GM18508 (cell line): Measurements from ENCODE around the gene CUL2.
A peak's percentile ranks its signal among the peaks of the same experiment; 100 is the strongest.
"Not testable (repeated sequence)": the region's sequence is repeated elsewhere in the genome, so short reads cannot be mapped to it uniquely, and the experiment has no call there.

Source experiments
- ATAC-seq: cut with Tn5 transposase; IDR thresholded peaks from one replicate; pipeline ENCODE4 v1.9.1; 2021; ENCODE audit warnings: moderate number of reproducible peaks; ENCODE audit not compliant: insufficient read depth, unreplicated experiment

Gene CUL2

DNA sequence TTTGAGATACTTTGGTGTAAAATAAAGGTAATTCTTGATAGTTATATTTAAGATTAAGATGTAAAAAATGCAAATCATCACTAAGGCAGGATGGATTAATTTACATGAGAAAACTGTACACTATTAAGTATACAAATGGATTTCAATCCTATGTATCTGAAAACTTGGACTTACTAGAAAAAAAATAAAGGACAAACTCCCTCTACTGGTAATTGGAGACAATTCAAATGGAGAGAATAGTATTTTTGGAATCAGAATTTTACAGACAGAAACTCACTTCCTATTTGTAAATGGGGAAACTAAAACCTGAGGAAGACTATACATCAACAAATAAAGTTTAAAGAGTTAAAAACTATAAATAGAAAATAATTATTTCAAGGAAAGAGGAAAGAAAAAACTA, 62.6 kb downstream of the CUL2 start:
- ATAC-seq, result no peak

DNA sequence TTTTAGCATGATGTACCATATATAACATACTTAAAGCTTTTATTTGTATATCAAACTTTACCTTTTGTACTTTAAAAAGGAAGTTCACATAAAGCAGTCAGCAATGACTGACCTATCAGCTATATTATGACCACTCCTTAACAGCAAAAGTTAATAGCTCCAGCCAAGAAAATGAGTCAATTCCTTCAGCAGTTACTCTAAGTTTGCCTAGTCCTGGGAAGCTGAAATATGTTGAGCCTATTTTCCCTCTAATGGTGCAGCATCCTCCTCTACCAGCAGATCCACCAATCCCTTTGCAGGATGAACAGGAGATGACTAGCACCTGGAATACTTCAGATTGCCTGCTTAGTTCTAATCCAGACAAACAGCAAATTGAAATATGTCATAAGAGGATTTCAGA, 64.2 kb downstream of the CUL2 start:
- no peak for ATAC-seq

DNA sequence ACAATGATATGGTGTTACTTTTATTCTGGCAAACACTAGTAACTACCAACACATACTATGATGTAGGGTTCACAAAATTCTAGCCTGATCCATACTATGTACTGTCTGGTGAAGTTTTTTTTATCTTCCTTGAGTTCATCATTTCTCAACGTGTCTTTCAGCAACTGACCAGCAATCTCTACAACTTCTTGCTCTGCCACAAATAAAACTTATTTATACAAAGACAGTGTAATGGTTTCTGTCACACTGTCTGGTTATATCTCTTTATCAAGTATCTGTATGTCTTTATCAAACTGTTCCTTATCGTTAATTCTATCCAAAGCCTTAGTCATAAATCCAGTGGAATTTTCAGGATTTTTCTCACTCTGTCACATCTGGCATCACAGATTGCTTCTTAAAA, 69.7 kb downstream of the CUL2 start:
- no peak for ATAC-seq

DNA sequence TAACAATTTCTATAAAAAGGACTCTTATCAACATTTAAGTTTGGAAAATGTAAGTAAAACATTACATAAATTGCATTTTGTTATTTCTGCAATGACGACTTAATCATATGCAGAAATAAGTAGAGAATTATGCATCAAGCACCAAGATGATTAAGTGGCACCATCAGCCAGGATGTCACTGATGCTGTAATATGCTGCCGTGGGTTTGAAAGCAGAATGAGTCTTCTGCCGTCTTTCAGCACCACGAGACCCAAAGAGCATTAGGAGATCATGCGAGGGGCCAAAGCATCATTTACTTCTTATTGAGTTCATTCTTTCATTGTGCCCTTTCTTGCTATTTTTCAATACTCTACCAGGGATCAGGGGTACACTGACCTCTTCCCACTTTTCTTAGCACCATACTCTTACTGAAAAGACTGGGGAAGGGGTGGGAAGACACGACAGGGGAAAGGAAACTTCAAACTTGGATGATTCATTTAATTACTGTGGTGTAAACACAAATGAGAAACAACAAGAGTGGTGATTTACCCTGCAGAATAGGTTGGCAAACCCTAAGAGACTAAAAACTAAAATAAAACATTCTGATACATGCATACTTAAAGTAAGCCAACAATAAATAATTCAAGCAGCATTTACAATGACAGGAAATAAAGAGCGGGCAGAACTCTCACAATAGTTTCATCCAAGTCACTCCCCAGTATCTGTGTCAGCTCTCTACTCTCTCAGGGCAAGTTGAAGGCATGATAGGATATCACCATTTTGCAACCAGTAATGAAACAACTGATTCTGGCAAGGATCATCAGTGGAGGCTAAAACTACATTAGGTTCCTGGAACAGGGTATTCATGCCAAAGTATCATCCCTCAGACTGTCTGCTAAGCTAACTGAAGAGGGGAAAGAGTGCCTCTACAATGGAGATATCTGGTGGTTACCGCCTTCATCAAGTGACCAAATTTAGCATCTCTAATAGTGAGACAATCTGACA, 70.8 kb downstream of the CUL2 start:
- no peak for ATAC-seq

DNA sequence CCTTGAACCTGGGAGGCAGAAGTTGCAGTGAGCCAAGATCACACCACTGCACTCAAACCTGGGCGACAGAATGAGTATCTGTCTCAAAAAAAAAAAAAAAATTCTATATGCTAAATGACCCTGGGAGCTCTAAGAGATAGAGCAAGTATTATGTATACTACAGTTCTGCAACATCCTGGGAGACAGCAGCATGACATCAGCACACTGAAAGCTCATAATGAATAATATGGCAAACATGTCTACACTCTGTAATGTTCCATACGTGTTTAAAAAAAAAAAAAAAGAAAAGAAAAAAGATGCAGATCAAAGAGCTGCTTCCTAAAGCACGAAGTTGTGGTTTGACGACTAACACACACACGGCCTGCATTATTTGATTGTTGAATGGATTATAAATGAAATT, 72.5 kb downstream of the CUL2 start:
- ATAC-seq, result no peak

DNA sequence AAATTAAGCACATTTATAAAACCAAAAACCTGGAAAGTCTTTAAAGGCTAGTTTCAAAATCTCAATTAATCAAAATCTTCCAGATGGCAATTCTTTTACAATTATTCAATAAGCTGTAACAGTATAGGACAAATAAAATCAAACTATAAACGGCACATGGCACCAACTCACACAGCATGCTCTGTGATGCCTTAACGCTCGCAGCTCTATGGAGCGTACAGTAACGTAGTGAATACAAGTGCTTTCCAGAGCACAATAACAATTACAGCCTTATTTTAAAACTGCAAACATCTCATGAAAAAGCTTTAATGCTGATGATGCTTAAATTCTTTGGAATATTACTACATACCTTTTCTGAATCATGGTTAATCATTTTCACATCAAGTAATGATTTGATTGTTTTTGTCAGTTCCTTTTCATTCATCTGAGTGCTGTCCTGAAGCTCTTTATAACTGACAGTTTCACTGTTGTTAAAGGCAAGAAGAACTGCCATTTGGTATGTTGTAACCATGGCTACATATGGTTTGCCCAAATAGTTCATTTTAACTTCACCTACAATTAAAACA, 74.2 kb downstream of the CUL2 start:
- ATAC-seq, result no peak

DNA sequence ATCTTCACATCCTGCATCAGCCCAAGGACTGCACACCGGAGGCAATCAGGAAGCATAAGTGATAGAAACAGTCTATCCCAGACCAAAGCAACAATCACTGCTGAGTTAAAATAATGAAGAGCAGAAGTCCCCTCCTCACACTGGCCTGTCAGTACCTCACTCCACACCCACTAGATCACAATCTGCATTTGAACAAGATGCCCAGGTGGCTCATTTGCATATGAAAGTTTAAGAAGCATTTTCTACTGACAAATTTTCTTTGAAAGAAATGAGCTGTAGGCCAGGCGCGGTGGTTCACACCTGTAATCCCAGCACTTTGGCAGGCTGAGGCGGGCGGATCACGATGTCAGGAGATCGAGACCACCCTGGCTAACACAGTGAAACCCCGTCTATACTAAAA, 77.4 kb downstream of the CUL2 start:
- ATAC-seq, result no peak

GRCh38 chr10:35011771-35012191, 78.4 kb downstream of the CUL2 start:
- no peak for ATAC-seq

DNA sequence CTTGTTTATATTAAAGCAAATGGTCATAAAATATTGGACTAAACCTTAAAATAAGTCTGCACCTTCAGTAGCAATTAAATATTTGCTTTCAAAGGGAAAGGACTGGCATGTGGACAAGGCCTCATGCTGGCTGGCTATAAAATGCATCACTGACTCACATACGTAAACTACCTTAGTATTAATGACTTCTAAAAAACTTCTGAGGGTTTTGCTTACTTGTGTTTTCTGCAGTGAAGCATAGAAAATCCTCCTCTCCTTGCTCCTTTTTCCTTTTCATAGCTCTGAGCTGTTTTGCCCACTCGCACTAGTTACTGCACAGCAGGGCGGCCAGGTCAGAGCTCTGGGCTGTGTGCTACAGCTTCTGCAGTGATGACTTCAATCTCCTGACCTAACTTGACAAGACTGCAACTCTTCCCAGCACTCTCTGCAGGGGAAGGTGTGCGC, 82.3 kb downstream of the CUL2 start:
- ATAC-seq, result no peak

DNA sequence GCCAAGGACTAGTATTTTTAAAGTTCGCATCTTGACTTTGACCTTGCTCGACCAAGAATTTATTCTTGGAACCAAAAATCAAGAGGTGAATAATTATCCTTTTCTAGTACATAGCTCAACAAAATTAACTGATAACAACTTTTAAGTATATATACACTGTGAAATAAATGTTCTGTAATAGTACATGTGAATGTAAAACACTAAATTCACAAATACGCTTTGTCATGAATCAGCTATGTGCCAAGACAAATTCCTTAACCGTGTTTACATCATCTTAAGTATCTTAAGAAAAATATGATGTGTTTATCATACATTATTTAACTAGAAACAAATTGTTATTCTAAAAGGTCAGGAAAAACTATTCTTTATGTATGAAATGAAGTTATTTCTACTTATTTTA, 83.3 kb downstream of the CUL2 start:
- no peak for ATAC-seq

- no peak for ATAC-seq
These were observed 84.3 kb downstream of the CUL2 start for GRCh38 chr10:35005868-35006267.

GRCh38 chr10:35004651-35005050, 85.5 kb downstream of the CUL2 start:
- no peak for ATAC-seq

DNA sequence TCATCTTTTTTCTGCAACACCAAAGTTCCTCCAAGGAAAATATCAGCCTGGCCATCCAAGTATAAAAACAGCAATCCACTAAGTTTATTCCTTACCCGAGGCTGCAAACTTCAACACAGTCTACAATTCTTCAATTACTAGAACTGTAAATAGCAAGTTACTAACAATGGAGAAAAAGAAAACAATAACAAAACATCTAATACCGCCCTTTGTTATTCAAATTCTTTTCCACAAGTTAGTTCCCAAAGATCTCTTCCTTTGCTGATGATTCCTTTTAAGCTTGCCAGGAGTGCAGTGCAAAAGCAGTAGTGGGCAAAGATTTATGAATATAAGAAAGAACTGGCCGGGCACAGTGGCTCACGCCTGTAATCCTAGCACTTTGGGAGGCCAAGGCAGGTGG, 86.2 kb downstream of the CUL2 start:
- ATAC-seq, result no peak

DNA sequence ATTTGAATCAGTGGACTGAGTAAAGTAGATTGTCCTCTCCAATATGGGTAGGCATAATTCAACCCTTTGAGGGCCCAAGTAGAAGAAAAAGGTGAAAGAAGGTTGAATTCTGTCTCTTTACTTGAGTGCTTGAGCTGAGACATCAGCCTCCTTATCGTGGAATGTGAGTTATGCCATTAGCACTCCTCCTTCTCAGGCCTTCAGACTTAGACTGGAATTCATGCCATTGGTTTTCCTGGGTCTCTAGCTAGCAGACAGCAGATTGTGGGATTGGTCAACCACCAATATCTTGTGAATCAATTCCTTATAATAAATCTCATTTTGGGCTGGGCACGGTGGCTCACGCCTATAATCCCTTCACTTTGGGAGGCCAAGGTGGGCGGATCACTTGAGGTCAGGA, 89.2 kb downstream of the CUL2 start:
- no peak for ATAC-seq

- no peak for ATAC-seq
These were observed 90.6 kb downstream of the CUL2 start for GRCh38 chr10:34999532-34999931.

- ATAC-seq, result no peak
These were observed 91.2 kb downstream of the CUL2 start for GRCh38 chr10:34998940-34999339.

DNA sequence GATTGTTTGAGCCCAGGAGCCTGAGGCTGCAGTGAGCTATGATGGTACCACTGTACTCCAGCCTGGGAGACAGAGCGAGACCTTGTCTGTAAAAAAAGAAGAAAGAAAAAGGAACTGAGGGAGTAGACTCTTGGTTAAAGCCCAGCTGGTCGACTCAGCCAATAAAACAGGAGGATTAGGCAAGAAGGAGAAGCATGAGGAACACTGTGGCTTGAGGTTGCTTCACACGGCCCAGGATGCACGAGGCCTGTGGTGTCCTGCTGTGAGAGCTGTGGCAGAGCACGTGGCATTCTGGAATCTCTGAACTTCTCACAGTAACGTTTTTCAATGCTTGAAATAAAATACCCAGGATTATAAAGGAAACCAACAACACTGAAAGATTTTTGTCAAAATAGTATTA, 93.3 kb downstream of the CUL2 start:
- ATAC-seq, result no peak

GRCh38 chr10:34995925-34996324, 94.2 kb downstream of the CUL2 start:
- no peak for ATAC-seq

DNA sequence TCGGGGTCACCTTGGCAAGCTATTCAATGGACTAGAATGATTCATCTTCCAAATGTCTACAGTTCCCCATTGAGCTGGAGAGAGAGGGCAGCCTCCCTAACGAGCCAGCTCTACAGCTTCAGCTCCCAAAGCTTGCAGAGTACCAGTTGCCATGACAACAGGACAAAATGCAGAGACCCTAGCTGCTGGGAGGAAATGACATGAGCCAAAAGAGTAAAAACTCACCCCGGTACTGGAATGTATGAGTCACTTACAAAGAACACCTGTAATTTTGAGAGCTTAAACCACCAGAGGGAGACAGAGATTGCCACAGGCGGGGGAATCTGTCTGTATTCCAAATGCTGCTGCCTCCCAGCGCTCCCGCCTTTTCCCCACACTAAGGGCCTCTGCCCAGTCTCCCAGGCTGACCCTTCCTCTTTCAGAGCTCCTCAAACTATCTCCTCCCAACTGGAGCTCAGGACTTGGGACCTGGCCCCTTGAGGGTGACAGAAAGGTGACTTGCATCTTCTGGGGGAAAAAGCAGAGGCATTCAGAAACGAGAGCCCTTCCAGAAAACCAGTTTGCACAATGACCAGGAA, 95.5 kb downstream of the CUL2 start:
- peak; percentile 83 for ATAC-seq

DNA sequence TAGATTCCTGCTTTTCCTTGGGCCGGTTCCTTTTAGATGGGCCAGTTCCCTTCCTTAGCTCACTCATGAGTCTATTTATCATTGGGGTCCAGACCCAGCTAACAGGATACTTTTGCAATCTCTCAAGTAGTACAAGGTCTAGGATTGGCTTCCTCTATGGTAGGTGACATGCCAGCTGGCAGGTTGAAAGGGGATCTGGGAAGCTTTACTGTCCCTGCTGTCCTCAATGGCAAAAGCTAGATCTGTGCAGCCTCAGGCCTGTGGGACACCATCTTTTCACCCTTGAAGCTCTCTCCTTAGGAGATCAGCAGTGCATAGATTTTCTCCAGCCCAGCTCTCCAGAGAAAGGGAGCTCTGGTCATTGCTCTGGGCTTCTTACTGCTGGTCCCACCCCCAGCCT, 96.4 kb downstream of the CUL2 start:
- ATAC-seq, result no peak

GRCh38 chr10:34991117-34991516, 99.0 kb downstream of the CUL2 start:
- not testable (repeated sequence) for ATAC-seq
